GM18861 (cell line): ENCODE results near the gene DCC.

ENCODE experiments used
- ATAC-seq: cut with Tn5 transposase; IDR thresholded peaks from one replicate; pipeline ENCODE4 v1.9.1; 2021; ENCODE audit not compliant: unreplicated experiment

DCC gene

DNA sequence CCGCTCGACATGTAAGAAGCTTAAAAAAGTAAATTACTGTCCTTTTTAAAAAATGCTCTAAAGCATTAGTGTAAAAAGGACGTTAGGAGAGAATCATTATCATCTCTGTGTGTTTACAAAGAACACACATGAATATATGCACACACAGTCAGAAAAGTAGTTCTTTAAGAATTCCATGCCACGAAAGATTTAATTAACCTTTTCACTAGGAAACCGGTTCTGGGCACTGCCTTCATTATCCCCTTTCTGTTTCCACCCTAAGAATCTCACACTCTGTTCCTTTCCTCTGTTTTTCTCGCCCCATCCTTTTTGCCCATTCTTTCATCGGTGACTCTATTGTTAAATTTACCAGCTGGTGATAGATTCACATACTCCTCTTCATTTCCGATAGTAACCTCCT lies 338.6 kb downstream of the DCC start:
- no peak for ATAC-seq

- ATAC-seq = no peak
These were observed 339.4 kb downstream of the DCC start for GRCh38 chr18:52679354-52679753.

GRCh38 chr18:52682260-52682659 lies 342.3 kb downstream of the DCC start:
- no peak for ATAC-seq

DNA sequence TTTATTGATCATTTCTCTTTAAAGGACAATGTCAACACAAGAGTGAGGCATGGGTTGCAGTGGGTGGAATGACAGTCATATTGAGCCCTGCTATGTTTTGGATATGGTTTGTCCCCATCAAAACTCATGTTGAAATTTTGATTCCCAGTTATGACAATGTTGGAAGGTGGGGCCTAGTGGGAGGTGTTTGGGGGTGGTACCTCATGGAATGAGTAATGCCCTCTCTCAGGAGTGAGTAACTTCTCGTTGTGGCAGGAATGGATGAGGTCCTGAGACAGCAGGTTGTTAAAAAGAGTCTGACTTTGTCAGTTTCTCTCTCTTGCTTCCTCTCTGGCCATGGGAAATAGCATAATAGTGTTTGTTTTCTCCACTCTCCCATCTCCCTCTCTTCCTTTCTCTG lies 345.3 kb downstream of the DCC start:
- ATAC-seq = no peak

GRCh38 chr18:52691841-52692240 lies 351.8 kb downstream of the DCC start:
- ATAC-seq = no peak

- no peak for ATAC-seq
These were observed 354.8 kb downstream of the DCC start for GRCh38 chr18:52694804-52695203.

- ATAC-seq = no peak
These were observed 360.1 kb downstream of the DCC start for GRCh38 chr18:52700116-52700515.

- ATAC-seq = no peak
These were observed 360.8 kb downstream of the DCC start for GRCh38 chr18:52700816-52701215.

DNA sequence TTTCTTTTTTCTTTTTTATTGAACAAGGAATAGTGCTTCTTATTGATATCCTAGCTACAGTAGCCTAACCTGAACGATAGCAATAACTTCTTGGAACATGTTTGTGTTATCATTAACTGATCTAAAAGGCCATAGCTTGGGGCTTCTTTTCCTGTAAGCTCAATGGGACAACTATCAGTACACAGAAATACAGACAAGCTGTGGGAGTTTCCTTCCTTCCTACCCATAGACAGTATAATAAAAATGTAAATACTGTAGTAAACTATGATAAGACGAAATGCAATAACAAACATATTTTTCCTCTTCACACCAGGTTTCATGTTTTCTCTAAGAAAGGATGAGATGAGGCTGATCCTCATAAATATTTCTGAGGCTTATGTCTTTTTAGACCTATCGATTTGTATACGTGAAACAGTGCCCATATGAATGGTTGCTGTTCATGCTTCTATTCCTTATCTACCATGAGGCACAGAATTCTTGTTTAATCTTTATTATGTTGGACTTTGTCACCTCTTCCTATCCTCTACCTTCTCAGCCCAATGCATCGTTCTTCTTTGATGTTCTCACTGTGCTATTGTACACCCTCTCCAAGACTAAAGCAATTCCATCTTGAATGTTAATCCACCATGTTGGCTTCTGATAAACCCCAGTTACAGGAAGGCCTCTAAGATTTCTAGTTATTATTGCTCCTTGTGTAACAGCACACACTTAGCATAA lies 361.4 kb downstream of the DCC start:
- ATAC-seq = no peak

DNA sequence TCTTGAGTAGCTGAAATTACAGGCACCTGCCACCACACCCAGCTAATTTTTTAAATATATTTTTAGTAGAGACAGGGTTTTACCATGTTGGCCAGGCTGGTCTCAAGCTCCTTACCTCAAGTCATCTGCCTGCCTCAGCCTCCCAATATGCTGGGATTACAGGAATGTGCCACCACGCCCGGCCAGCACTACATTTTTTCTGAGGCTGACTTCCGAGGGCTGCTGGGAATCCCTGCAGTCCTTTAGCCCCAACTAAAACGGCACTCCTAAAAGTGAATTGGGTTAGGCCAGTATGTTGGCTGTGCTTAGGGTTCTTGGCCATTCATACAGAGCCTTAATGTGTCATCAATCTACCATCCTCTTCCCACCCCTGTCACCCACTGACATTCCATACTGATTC lies 375.4 kb downstream of the DCC start:
- ATAC-seq = no peak

DNA sequence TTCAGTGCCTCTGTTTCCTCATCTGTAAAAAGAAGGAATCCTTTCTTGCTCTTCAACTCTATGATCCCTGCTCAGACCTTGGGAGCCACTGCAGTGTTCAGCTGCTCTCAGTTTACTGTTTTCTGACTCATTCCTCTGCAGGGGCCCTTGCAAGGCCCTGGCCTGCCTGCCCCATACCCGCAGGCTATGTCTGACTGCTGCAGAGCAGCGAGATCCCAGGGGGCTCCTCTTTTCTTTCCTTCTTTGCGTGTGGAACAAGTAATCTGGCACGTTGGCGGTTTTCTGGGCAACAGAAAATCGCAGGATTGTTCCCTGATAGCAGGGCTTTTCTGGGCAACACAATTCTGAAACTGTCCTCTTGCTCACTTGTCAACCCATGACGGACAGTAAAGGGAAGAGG lies 376.0 kb downstream of the DCC start:
- ATAC-seq = no peak

DNA sequence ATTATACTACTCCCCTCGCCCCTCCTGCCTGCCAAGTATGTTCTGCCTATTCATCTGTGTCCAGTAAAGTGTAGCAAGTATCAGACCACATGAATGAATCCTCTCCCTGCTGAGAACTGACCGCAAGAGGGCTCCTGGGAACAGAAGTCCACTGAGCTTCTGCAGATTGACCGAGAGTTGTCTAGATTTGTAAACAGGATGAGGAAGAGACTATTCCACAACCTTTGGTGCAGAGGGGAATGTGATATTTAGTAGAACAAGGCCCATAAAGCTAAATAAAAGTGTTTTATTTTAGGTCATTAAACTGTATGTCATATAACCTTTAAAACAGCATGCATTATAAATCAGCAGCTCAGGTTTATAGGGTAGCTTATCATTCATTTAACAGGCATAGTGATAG lies 377.0 kb downstream of the DCC start:
- ATAC-seq = no peak

GRCh38 chr18:52722904-52723303 lies 382.9 kb downstream of the DCC start:
- ATAC-seq = no peak

GRCh38 chr18:52723550-52723970 lies 383.6 kb downstream of the DCC start:
- no peak for ATAC-seq

- ATAC-seq = no peak
These were observed 391.1 kb downstream of the DCC start for GRCh38 chr18:52730972-52731619.

DNA sequence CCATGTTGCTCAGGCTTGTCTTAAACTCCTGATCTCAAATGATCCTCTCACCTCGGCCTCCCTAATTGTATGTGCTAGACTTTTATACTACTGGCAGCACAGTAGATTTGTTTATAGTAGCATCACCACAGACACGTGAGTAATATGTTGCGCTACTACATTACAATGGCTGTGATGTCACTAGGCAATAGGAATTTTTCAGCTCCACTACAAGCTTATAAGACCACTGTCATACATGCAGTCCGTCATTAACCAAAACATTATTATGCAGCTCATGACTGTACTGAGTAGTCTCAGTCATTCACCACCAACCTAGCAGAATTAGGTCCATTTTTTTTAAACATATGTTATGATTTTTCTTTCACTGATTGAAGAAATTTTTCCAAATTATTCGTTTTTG lies 398.9 kb downstream of the DCC start:
- ATAC-seq = no peak

- ATAC-seq = no peak
These were observed 407.0 kb downstream of the DCC start for GRCh38 chr18:52746986-52747385.

- no peak for ATAC-seq
These were observed 407.9 kb downstream of the DCC start for GRCh38 chr18:52747869-52748268.

- no peak for ATAC-seq
These were observed 408.3 kb downstream of the DCC start for GRCh38 chr18:52748343-52748742.

GRCh38 chr18:52749542-52749941 lies 409.5 kb downstream of the DCC start:
- no peak for ATAC-seq

DNA sequence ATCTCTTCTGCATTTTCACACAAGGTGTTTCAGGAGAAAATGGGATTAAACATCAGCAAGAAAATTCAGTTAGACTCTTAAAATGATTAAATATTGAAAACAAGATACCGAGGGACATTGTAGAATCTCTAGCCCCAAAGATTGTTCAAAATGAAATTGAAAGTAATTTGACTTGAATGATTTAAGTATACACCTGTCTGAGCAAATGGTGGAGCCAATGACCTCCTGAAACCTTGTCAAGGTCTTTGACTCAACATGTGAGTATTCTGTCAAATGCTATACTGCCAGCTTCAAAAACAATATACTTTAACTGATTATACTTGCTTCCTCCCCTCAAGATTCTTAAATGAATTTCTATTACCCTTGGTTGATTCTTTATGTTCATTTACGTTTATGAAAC lies 411.0 kb downstream of the DCC start:
- no peak for ATAC-seq

DNA sequence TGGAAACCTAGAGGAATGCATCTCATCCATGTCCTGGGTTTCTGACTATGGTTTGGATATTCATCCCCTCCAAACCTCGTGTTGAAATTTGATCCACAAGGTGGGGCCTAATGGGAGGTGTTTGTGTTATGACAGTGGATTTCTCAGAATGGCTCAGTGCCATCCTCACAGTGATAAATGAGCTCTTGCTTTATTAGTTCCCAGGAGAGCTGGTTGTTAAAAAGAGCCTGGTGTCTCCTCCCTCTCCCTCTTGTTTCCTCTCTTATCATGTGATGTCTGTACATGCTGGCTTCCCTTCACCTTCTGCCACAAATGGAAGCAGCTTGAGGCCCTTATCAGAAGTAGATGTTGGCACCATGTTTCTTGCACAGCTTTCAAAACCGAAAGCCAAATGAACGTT lies 424.3 kb downstream of the DCC start:
- ATAC-seq = no peak

GRCh38 chr18:52766002-52766545 lies 426.1 kb downstream of the DCC start:
- no peak for ATAC-seq
